ENCODE results near the gene ZSWIM6.

GRCh38 chr5:61394793-61395192 is 62.7 kb downstream of the ZSWIM6 start:
- no peak for TF ChIP-seq RAD21 (IDR thresholded peaks at IDR 0.05; ENCODE audit: low read length)
- no peak for TF ChIP-seq CTCF (IDR thresholded peaks at IDR 0.05)
- TF ChIP-seq POLR2AphosphoS5 (IDR thresholded peaks at IDR 0.05; ENCODE audit: low read depth, low read length), result no peak
- TF ChIP-seq REST (IDR thresholded peaks at IDR 0.05; ENCODE audit: low read depth, low read length), result no peak
- TF ChIP-seq EP300 (IDR thresholded peaks at IDR 0.05; ENCODE audit: borderline replicate concordance in 1 of 2, low read depth in 1 of 2, low read length in 1 of 2), result no peak
- no peak for TF ChIP-seq TAF1 (IDR thresholded peaks at IDR 0.05; ENCODE audit: borderline replicate concordance, low read depth, low read length)
- TF ChIP-seq TEAD4 (IDR thresholded peaks at IDR 0.05; ENCODE audit: borderline replicate concordance, insufficient read depth), result no peak
- TF ChIP-seq RCOR1 (IDR thresholded peaks at IDR 0.05; ENCODE audit: low read length), result no peak
- TF ChIP-seq YY1 (IDR thresholded peaks at IDR 0.05; ENCODE audit: low read depth), result no peak
- no peak for TF ChIP-seq USF1 (IDR thresholded peaks at IDR 0.05; ENCODE audit: borderline replicate concordance, low read depth)
- no peak for TF ChIP-seq EZH2phosphoT487 (IDR thresholded peaks at IDR 0.05; ENCODE audit: borderline replicate concordance, low read depth)
- no peak for TF ChIP-seq FOXM1 (IDR thresholded peaks at IDR 0.05; ENCODE audit: low read depth)

Data from SK-N-SH (cell line).